ENCODE data around the gene ASCL3. TPM values are rescaled to one million over a fixed set of nuclear protein-coding genes. Genes with fewer than 3 reads are reported as not detected.

ASCL3 gene
- total and polyA plus RNA-seq, 10 of the 15 experiments (the other 5 are each of a cell fraction or from before 2014, with no cell fraction given), result not detected

DNA sequence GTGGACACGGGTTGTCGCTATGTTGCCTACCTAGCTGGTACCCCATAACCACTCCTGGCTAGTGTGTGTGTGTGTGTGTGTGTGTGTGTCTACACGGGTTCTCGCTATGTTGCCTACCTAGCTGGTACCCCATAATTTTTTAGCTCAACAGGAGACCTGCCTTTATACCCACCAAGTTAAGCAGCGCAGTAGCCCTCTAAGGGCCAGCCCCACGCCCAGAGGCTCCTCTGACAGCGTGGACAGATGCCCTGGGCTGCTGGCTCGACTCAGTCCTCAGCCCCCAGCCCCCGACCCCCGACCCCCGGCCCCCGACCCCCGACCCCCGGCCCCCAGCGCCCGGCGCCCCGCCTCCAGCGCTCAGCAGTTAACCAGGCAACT lies 32.2 kb downstream of the ASCL3 start:
- peaks cover 8% of the 10 kb centered on the region for H3K79me2 ChIP-seq (ENCODE audit: control insufficient read depth, insufficient read depth, low read length)
- SMC1A ChIA-PET (ENCODE audit: uncharacterized antibody, unreplicated experiment), result interaction anchor here (1.1 kb wide), 1 partner anchor 48 kb away, joined by 3 read pairs; no protein-coding TSS in a partner anchor
- no peaks in the 10 kb centered on the region for H4K20me1 ChIP-seq (ENCODE audit: control insufficient read depth, insufficient read depth)
- H3K27ac ChIP-seq (ENCODE audit: control insufficient read depth, insufficient read depth), result no peak overlapping the region
- H3K4me1 ChIP-seq (ENCODE audit: control insufficient read depth, insufficient read depth, low read length), result peaks cover 11% of the 10 kb centered on the region
- peak overlapping the region; percentile 88 for H3K4me2 ChIP-seq (ENCODE audit: control insufficient read depth, insufficient read depth)
- RAD21 ChIA-PET (ENCODE audit: unreplicated experiment), result interaction anchor here (0.6 to 5.8 kb wide), 6 partner anchors 23 to 228 kb away, joined by 3 to 97 read pairs (median 4); partner anchors contain the start of genes RPL27A, TMEM9B and TRIM66
- no TSS peak for BruUV-seq (replicated peaks)
- H3K36me3 ChIP-seq (ENCODE audit: control insufficient read depth in 2 of 2, insufficient read depth in 2 of 2, low read length in 1 of 2), result peaks cover 0 to 3% of the 10 kb centered on the region in 2 experiments; a peak in 1 of 4 replicates
- H3K4me3 ChIP-seq, result peak overlapping the region; percentile 62
- intact Hi-C loops (cut with micrococcal nuclease; ENCODE audit: unreplicated experiment), result loop anchor here (5.0 kb wide), 1 partner anchor 223 kb away; no protein-coding TSS in a partner anchor
- H3K27me3 ChIP-seq (replicated peaks in 1 of 2; ENCODE audit: control insufficient read depth in 2 of 2, insufficient read depth in 2 of 2, low read length in 1 of 2), result no peaks in the 10 kb centered on the region; a peak in 1 of 4 replicates
- H3K9me3 ChIP-seq (replicated peaks; ENCODE audit: control insufficient read depth, insufficient read depth, low read length), result no peaks in the 10 kb centered on the region
- POLR2A ChIA-PET, result interaction anchor here (0.6 to 1.3 kb wide), 4 partner anchors 49 to 402 kb away, joined by 3 read pairs; partner anchors contain the start of genes RPL27A and TRIM66
- DNase-seq (ENCODE audit: low read depth, low spot score) (no peak), FAIRE-seq (no peak), ATAC-seq (peak; percentile 26)
- H2AFZ ChIP-seq (ENCODE audit: control insufficient read depth, low read depth, low read length), result peak overlapping the region; percentile 83
- TF ChIP-seq NR2C1 (IDR thresholded peaks at IDR 0.05), result 0 out of 2 replicates have a peak, but pooled peaks have one; percentile 18
- TF ChIP-seq, protein P1, sequence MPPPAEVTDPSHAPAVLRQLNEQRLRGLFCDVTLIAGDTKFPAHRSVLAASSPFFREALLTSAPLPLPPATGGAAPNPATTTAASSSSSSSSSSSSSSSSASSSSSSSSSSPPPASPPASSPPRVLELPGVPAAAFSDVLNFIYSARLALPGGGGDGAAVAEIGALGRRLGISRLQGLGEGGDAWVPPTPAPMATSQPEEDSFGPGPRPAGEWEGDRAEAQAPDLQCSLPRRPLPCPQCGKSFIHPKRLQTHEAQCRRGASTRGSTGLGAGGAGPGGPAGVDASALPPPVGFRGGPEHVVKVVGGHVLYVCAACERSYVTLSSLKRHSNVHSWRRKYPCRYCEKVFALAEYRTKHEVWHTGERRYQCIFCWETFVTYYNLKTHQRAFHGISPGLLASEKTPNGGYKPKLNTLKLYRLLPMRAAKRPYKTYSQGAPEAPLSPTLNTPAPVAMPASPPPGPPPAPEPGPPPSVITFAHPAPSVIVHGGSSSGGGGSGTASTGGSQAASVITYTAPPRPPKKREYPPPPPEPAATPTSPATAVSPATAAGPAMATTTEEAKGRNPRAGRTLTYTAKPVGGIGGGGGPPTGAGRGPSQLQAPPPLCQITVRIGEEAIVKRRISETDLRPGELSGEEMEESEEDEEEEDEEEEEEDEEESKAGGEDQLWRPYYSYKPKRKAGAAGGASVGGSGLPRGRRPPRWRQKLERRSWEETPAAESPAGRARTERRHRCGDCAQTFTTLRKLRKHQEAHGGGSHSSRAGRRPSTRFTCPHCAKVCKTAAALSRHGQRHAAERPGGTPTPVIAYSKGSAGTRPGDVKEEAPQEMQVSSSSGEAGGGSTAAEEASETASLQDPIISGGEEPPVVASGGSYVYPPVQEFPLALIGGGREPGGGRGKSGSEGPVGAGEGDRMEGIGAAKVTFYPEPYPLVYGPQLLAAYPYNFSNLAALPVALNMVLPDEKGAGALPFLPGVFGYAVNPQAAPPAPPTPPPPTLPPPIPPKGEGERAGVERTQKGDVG (CRISPR knock-in tag; IDR thresholded peaks at IDR 0.05), result no peak
- in situ Hi-C loops (cut with MboI), result no loop called here
- 2% methylated on average over 6 of the region's 19 CpGs for WGBS (ENCODE audit: insufficient coverage, insufficient replicate concordance, low lambda C conversion rate, missing lambda C conversion rate)
- CTCF ChIA-PET, result interaction anchor here (0.6 to 6.9 kb wide), 3 partner anchors 48 to 690 kb away, joined by 3 to 196 read pairs (median 61); no protein-coding TSS in a partner anchor
- H3K9ac ChIP-seq (ENCODE audit: control insufficient read depth, insufficient read depth, low read length), result peak overlapping the region; percentile 45; the same call in 1 of the 2 replicates

DNA sequence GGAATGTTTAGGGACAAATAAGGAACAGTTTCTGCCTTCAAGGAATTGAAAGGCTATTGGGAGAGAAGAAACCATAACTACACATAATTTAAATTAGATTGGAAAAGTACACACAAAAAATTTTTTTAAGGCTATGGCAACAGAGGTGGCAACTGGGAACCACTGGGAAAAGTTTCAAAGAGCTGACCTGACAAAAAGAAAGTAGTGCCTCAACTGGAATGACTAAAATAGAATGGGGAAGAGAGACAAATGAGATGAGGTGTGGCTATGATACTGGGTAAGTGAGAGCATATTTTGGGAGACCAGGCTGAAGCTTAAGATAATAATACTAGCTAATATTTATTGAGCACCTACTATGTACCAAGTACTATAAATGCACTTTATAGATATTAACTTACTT lies 34.7 kb downstream of the ASCL3 start:
- SMC1A ChIA-PET (ENCODE audit: uncharacterized antibody, unreplicated experiment), result interaction anchor here (0.6 to 0.8 kb wide), 4 partner anchors 51 to 269 kb away, joined by 3 to 4 read pairs (median 3); no protein-coding TSS in a partner anchor

More for the DNA sequence above, 34.7 kb downstream of the ASCL3 start:
- no peaks in the 10 kb centered on the region; a peak in 1 of 4 replicates for H3K27me3 ChIP-seq (replicated peaks in 1 of 2; ENCODE audit: control insufficient read depth in 2 of 2, insufficient read depth in 2 of 2, low read length in 1 of 2)
- H2AFZ ChIP-seq (ENCODE audit: control insufficient read depth, low read depth, low read length), result no peak overlapping the region
- ChIA-PET RAD21 (ENCODE audit: unreplicated experiment) (no interaction called here), CTCF (interaction anchor here (0.5 to 1.3 kb wide), 4 partner anchors 12 to 300 kb away, joined by 3 to 6 read pairs (median 4); no protein-coding TSS in a partner anchor), POLR2A (interaction anchor here (0.7 to 1.2 kb wide), 2 partner anchors 53 to 56 kb away, joined by 3 read pairs; partner anchors contain the start of gene TMEM9B)
- H3K9ac ChIP-seq (ENCODE audit: control insufficient read depth, insufficient read depth, low read length), result no peak overlapping the region
- H3K79me2 ChIP-seq (ENCODE audit: control insufficient read depth, insufficient read depth, low read length), result peaks cover 5% of the 10 kb centered on the region
- no peak for ATAC-seq
- no TSS peak for BruUV-seq (replicated peaks)
- DNase-seq (ENCODE audit: low read depth, low spot score), result no peak
- no peaks in the 10 kb centered on the region for H3K36me3 ChIP-seq (ENCODE audit: control insufficient read depth in 2 of 2, insufficient read depth in 2 of 2, low read length in 1 of 2)
- no peak overlapping the region for H3K4me3 ChIP-seq
- H3K27ac ChIP-seq (ENCODE audit: control insufficient read depth, insufficient read depth), result no peak overlapping the region
- in situ Hi-C loops (cut with MboI), result no loop called here
- TF ChIP-seq JUNB (IDR thresholded peaks at IDR 0.05) (no peak), RCOR1 (conservative IDR thresholded peaks at IDR 0.05; ENCODE audit: low read depth, low read length) (no peak), CHD4 (IDR thresholded peaks at IDR 0.05) (no peak)
- H4K20me1 ChIP-seq (ENCODE audit: control insufficient read depth, insufficient read depth), result no peaks in the 10 kb centered on the region
- 0 out of 2 replicates have a peak overlapping the region, but pooled peaks have one; percentile 27 for H3K4me2 ChIP-seq (ENCODE audit: control insufficient read depth, insufficient read depth)
- no peaks in the 10 kb centered on the region for H3K9me3 ChIP-seq (replicated peaks; ENCODE audit: control insufficient read depth, insufficient read depth, low read length)
- no peaks in the 10 kb centered on the region for H3K4me1 ChIP-seq (ENCODE audit: control insufficient read depth, insufficient read depth, low read length)
- intact Hi-C loops (cut with micrococcal nuclease; ENCODE audit: unreplicated experiment), result no loop called here
- FAIRE-seq, result no peak
